B cell (primary cell): ENCODE data around the gene BATF3. TPM values are rescaled to one million over a fixed set of nuclear protein-coding genes. Genes with fewer than 3 reads are reported as not detected.

Experiments
- ATAC-seq: fragments of 200-7000 bp; cut with Tn5 transposase; one replicate; pipeline ENCODE4 v1.10.0; 2021; ENCODE audit warnings: low read depth, mild to moderate bottlenecking, moderate number of reproducible peaks, moderate library complexity
- CTCF ChIA-PET: fragments of 350-600 bp; sonication (Branson Sonifier 250); formaldehyde crosslinking; loops from one replicate; lab custom pipeline; 2021; ENCODE audit warnings: antibody characterized with exemption, inconsistent platforms; lab: Charles Lee
- POLR2A ChIA-PET: fragments of 350-600 bp; sonication (Branson Sonifier 250); formaldehyde crosslinking; loops from one replicate; lab custom pipeline; 2021; ENCODE audit warnings: antibody characterized with exemption; lab: Charles Lee
- DNase-seq: peaks from one replicate; pipeline ENCODE4 v3.0.0; 2013
- H2AFZ ChIP-seq: 2 replicates; pipeline ENCODE4 v1.6.1; 2012; ENCODE audit warnings: mild to moderate bottlenecking, low read depth, low read length; ENCODE audit not compliant: insufficient read depth, poor library complexity, severe bottlenecking
- H3K27ac ChIP-seq, 2 donors: 1 replicate in 1 of 2; 2 replicates in 1 of 2; pipeline ENCODE4 v1.5.1; 2012 to 2013; ENCODE audit warnings: low read length in 2 of 2, mild to moderate bottlenecking in 2 of 2, moderate library complexity in 1 of 2
- H3K27me3 ChIP-seq, 4 experiments: fragments of 200-600 bp in 1 of 4; sonication (generic) in 1 of 4; replicated peaks in 1 of 4; 1 replicate in 2 of 4; 2 replicates in 2 of 4; pipeline versions ENCODE4 v1.6.1 to v1.7.0; 2013 to 2016; ENCODE audit warnings: low read length in 3 of 4, mild to moderate bottlenecking in 2 of 4, mixed read lengths in 1 of 4, moderate library complexity in 1 of 4; ENCODE audit not compliant: insufficient read depth in 4 of 4, control insufficient read depth in 3 of 4; ENCODE audit errors: control extremely low read depth in 1 of 4
- H3K36me3 ChIP-seq, 2 experiments: replicated peaks in 1 of 2; 1 replicate in 1 of 2; 2 replicates in 1 of 2; pipeline versions ENCODE4 v1.6.1 to v1.7.1; 2013; ENCODE audit warnings: low read length in 1 of 2; ENCODE audit not compliant: insufficient read depth in 2 of 2, control insufficient read depth in 1 of 2; ENCODE audit errors: control extremely low read depth in 1 of 2, extremely low read depth in 1 of 2
- H3K4me1 ChIP-seq, 2 donors: fragments of 200-600 bp in 1 of 2; sonication (generic) in 1 of 2; 1 replicate in 1 of 2; 2 replicates in 1 of 2; pipeline versions ENCODE4 v1.5.1 to v1.6.1; 2013 to 2017; ENCODE audit warnings: low read length in 2 of 2; ENCODE audit not compliant: control insufficient read depth in 2 of 2, insufficient read depth in 2 of 2
- H3K4me2 ChIP-seq: replicated peaks from 2 replicates; pipeline ENCODE3; 2012; ENCODE audit warnings: mild to moderate bottlenecking, low read depth, low read length; ENCODE audit not compliant: poor library complexity, severe bottlenecking
- H3K4me3 ChIP-seq, 5 experiments: fragments of 200-600 bp in 1 of 5; sonication (generic) in 1 of 5; 1 replicate in 3 of 5; 2 replicates in 2 of 5; pipeline versions ENCODE4 v1.5.1 to v1.7.0; 2011 to 2016; ENCODE audit warnings: low read length in 4 of 5, mild to moderate bottlenecking in 4 of 5, low read depth in 2 of 5, control low read depth in 1 of 5, moderate library complexity in 1 of 5; ENCODE audit not compliant: insufficient read depth in 1 of 5; ENCODE audit errors: control extremely low read depth in 1 of 5, extremely low read depth in 1 of 5
- H3K79me2 ChIP-seq: fragments of 200-600 bp; sonication (generic); one replicate; pipeline ENCODE4 v1.6.0; 2016; ENCODE audit warnings: low read length; ENCODE audit not compliant: control insufficient read depth, insufficient read depth
- H3K9ac ChIP-seq: fragments of 200-600 bp; sonication (generic); 2 replicates; pipeline ENCODE4 v1.6.1; 2017; ENCODE audit warnings: mild to moderate bottlenecking, low read length, moderate library complexity
- H3K9me3 ChIP-seq, 3 donors: one replicate each; pipeline versions ENCODE4 v1.6.1 to v1.7.1; 2013; ENCODE audit warnings: low read length in 2 of 3; ENCODE audit not compliant: control insufficient read depth in 2 of 3, insufficient read depth in 1 of 3; ENCODE audit errors: control extremely low read depth in 1 of 3
- H4K20me1 ChIP-seq: 2 replicates; pipeline ENCODE4 v1.6.0; 2012; ENCODE audit warnings: mild to moderate bottlenecking, low read length; ENCODE audit not compliant: insufficient read depth, control insufficient read depth, poor library complexity, severe bottlenecking
- H3K27ac Mint-ChIP-seq: one replicate; pipeline ENCODE4 v1.8.0; 2021; ENCODE audit warnings: mixed read lengths
- H3K27me3 Mint-ChIP-seq: one replicate; pipeline ENCODE4 v1.8.0; 2021; ENCODE audit warnings: mixed read lengths
- H3K4me1 Mint-ChIP-seq: one replicate; pipeline ENCODE4 v1.8.0; 2021; ENCODE audit warnings: mixed read lengths
- H3K4me3 Mint-ChIP-seq: one replicate; pipeline ENCODE4 v1.8.0; 2021; ENCODE audit warnings: mixed read lengths
- H3K9me3 Mint-ChIP-seq: one replicate; pipeline ENCODE4 v1.8.0; 2022; ENCODE audit warnings: mixed read lengths; ENCODE audit not compliant: insufficient read depth
- EZH2 ChIP-seq: IDR thresholded peaks from 2 replicates; pipeline ENCODE4 v1.6.1; 2012; ENCODE audit warnings: borderline replicate concordance, low read depth, mild to moderate bottlenecking, moderate library complexity, low read length; ENCODE audit not compliant: insufficient read depth, poor library complexity, severe bottlenecking
- WGBS: methylation state at CpG from one replicate; pipeline ENCODE4 v1.1.5; 2013; ENCODE audit warnings: missing lambda C conversion rate; ENCODE audit not compliant: insufficient coverage; 5-methylcytosine and 5-hydroxymethylcytosine counted together
- intact Hi-C: fragments of 100-400 bp; cut with micrococcal nuclease; formaldehyde crosslinking; loops from one replicate; pipeline ENCODE4 v1.10.0; 2022
- polyA plus RNA-seq: library from polyadenylated mRNA; depleted of rRNA; stranded (reverse); fragments of >200 nt; gene quantifications from 2 replicates; pipeline ENCODE4 v1.2.3, GENCODE V29; 2012
- total RNA-seq, 2 donors: library from RNA; stranded (reverse); fragments of 120-200 nt in 1 of 2; gene quantifications; 1 replicate in 1 of 2; 2 replicates in 1 of 2; pipeline versions ENCODE4 v1.2.3 to v1.2.4, GENCODE V29; 2013 to 2022
- TF ChIP-seq, protein P1 (sequence below): fragments of 200-600 bp; IDR thresholded peaks from one replicate; pipeline ENCODE4 v1.8.0; 2022; ENCODE audit warnings: antibody characterized with exemption, mild to moderate bottlenecking

Gene BATF3
- total and polyA plus RNA-seq, 2 donors (not counting 1 experiment from before 2014, with no cell fraction given) = 0.36 to 1.9 TPM

DNA sequence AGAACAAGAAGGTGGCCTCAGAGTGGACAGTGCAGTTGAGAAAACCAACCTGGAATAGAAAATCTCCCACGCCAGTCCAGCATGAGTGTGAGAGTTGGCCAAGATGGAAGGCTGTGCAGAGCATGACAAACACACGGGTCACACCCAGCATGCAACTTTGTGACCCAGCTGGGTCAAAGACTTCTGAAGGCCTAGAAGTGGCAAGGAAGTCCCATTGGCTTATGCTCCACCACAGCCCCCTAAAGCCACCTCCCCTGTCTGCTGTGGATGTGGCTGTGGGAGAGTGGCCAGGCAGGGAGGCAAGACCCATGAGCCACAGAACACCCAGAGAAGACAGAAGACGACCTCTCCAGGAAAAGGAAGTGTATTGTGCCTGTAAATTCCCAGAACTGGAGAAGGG, 13.6 kb downstream of the BATF3 start:
- no peak overlapping the region for H3K9ac ChIP-seq
- Mint-ChIP-seq H3K9me3 (no peaks in the 10 kb centered on the region), H3K27me3 (no peaks in the 10 kb centered on the region), H3K4me1 (peaks cover 21% of the 10 kb centered on the region), H3K27ac (no peak overlapping the region), H3K4me3 (no peak overlapping the region)
- CTCF ChIA-PET = no interaction called here
- POLR2A ChIA-PET = no interaction called here
- no peaks in the 10 kb centered on the region for H3K9me3 ChIP-seq
- intact Hi-C loops = no loop called here
- no peaks in the 10 kb centered on the region for H3K36me3 ChIP-seq
- H4K20me1 ChIP-seq = no peaks in the 10 kb centered on the region
- no peak overlapping the region for H3K4me3 ChIP-seq
- H3K79me2 ChIP-seq = no peaks in the 10 kb centered on the region
- H3K4me1 ChIP-seq = peaks cover 18 to 21% of the 10 kb centered on the region in 2 donors
- ATAC-seq = no peak
- WGBS = 93% methylated on average over 3 of the region's 3 CpGs
- peaks cover 0 to 3% (median 0%) of the 10 kb centered on the region in 4 experiments for H3K27me3 ChIP-seq
- TF ChIP-seq EZH2 = no peak
- TF ChIP-seq, protein P1, sequence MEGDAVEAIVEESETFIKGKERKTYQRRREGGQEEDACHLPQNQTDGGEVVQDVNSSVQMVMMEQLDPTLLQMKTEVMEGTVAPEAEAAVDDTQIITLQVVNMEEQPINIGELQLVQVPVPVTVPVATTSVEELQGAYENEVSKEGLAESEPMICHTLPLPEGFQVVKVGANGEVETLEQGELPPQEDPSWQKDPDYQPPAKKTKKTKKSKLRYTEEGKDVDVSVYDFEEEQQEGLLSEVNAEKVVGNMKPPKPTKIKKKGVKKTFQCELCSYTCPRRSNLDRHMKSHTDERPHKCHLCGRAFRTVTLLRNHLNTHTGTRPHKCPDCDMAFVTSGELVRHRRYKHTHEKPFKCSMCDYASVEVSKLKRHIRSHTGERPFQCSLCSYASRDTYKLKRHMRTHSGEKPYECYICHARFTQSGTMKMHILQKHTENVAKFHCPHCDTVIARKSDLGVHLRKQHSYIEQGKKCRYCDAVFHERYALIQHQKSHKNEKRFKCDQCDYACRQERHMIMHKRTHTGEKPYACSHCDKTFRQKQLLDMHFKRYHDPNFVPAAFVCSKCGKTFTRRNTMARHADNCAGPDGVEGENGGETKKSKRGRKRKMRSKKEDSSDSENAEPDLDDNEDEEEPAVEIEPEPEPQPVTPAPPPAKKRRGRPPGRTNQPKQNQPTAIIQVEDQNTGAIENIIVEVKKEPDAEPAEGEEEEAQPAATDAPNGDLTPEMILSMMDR = no peak
- DNase-seq = no peak
- H3K27ac ChIP-seq = no peak overlapping the region
- no peak overlapping the region for H3K4me2 ChIP-seq
- no peak overlapping the region for H2AFZ ChIP-seq

DNA sequence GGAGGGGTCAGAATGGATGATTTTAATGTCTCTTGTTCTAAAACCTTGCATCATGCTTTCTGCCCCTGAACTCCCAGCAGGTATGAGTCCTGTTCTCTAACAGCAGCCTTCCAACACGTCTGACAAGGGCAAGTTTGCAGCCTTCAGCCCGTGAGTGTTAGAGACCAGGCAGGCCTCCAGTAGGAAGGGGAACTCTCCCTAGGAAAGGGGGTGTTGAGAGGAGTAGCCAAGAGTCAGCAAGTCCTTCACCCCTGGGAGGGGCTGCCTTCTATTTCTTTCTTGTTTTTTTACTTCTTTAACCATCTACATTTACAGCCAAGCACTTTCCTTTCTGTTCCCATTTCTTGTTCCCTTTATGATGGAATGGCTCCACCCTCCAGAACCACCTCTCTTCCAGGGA, 14.2 kb downstream of the BATF3 start:
- Mint-ChIP-seq H3K9me3 (no peaks in the 10 kb centered on the region), H3K27me3 (no peaks in the 10 kb centered on the region), H3K4me1 (peaks cover 23% of the 10 kb centered on the region), H3K27ac (no peak overlapping the region), H3K4me3 (no peak overlapping the region)
- peaks cover 18 to 21% of the 10 kb centered on the region in 2 donors for H3K4me1 ChIP-seq
- H3K27me3 ChIP-seq = no peaks in the 10 kb centered on the region
- no peaks in the 10 kb centered on the region for H3K36me3 ChIP-seq
- no peaks in the 10 kb centered on the region for H3K9me3 ChIP-seq
- H2AFZ ChIP-seq = no peak overlapping the region
- WGBS = no CpG with 5 or more reads among the region's 2 CpGs
- DNase-seq (no peak), ATAC-seq (no peak)
- ChIA-PET POLR2A (no interaction called here), CTCF (no interaction called here)
- intact Hi-C loops = no loop called here
- H4K20me1 ChIP-seq = no peaks in the 10 kb centered on the region
- H3K4me3 ChIP-seq = no peak overlapping the region
- no peak overlapping the region for H3K9ac ChIP-seq
- H3K79me2 ChIP-seq = no peaks in the 10 kb centered on the region
- H3K4me2 ChIP-seq = no peak overlapping the region
- no peak overlapping the region for H3K27ac ChIP-seq
- TF ChIP-seq, protein P1 = no peak
- TF ChIP-seq EZH2 = no peak
